ENCODE data around the gene ALCAM.

ALCAM gene

DNA sequence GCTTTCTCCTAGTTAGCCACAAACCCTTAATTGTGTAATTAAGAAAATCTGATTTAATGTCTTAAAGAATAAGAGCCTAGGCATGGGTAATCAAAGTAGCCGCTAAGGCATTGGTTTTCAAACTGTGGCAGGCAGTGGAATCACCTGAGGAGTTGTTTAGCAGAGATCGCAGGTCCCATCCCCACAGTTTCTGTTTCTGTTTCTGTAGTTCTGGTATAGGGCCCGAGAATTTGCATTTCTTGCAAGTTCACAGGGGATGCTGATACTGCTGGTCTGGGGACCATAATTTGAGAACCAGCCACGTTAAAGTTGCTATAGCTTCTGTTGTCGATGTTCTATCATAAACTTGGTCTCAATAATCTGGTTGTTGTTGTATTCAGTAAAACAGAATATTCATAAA, 204.3 kb downstream of the ALCAM start:
- TF ChIP-seq SIN3A (IDR thresholded peaks at IDR 0.05; ENCODE audit: borderline replicate concordance, insufficient read depth, low read length) (no peak), FOXP2 (optimal IDR thresholded peaks at IDR 0.05; ENCODE audit: borderline replicate concordance, extremely low read depth, extremely low read length, insufficient read depth) (no peak), TAF1 (IDR thresholded peaks at IDR 0.05; ENCODE audit: borderline replicate concordance, insufficient read depth, low read length) (no peak)
- TF ChIP-seq, protein P1, sequence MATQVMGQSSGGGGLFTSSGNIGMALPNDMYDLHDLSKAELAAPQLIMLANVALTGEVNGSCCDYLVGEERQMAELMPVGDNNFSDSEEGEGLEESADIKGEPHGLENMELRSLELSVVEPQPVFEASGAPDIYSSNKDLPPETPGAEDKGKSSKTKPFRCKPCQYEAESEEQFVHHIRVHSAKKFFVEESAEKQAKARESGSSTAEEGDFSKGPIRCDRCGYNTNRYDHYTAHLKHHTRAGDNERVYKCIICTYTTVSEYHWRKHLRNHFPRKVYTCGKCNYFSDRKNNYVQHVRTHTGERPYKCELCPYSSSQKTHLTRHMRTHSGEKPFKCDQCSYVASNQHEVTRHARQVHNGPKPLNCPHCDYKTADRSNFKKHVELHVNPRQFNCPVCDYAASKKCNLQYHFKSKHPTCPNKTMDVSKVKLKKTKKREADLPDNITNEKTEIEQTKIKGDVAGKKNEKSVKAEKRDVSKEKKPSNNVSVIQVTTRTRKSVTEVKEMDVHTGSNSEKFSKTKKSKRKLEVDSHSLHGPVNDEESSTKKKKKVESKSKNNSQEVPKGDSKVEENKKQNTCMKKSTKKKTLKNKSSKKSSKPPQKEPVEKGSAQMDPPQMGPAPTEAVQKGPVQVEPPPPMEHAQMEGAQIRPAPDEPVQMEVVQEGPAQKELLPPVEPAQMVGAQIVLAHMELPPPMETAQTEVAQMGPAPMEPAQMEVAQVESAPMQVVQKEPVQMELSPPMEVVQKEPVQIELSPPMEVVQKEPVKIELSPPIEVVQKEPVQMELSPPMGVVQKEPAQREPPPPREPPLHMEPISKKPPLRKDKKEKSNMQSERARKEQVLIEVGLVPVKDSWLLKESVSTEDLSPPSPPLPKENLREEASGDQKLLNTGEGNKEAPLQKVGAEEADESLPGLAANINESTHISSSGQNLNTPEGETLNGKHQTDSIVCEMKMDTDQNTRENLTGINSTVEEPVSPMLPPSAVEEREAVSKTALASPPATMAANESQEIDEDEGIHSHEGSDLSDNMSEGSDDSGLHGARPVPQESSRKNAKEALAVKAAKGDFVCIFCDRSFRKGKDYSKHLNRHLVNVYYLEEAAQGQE (IDR thresholded peaks at IDR 0.05; ENCODE audit: insufficient read depth in 1 of 2, low read depth in 2 of 2, low read length in 2 of 2): no peak

DNA sequence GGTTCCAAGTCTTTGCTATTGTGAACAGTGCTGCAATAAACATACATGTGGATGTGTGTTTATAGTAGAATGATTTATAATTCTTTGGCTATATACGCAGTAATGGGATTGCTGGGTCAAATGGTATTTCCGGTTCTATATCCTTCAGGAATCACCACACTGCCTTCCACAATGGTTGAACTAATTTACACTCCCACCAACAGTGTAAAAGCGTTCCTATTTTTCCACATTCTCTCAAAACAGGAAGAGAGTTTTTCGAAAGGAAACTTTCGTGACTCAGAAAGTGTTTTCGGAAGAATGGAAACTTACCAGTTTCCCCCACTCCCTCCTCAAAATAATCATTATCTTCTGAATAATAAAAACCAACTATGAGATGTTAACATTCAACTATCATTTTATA, 205.8 kb downstream of the ALCAM start:
- no peak for TF ChIP-seq SIN3A (IDR thresholded peaks at IDR 0.05; ENCODE audit: borderline replicate concordance, insufficient read depth, low read length)
- TF ChIP-seq TAF1 (IDR thresholded peaks at IDR 0.05; ENCODE audit: borderline replicate concordance, insufficient read depth, low read length): no peak
- TF ChIP-seq POLR2AphosphoS5 (IDR thresholded peaks at IDR 0.05; ENCODE audit: low read depth, low read length): no peak
- no peak for TF ChIP-seq FOXP2 (optimal IDR thresholded peaks at IDR 0.05; ENCODE audit: borderline replicate concordance, extremely low read depth, extremely low read length, insufficient read depth)
- TF ChIP-seq, protein P1 (IDR thresholded peaks at IDR 0.05; ENCODE audit: insufficient read depth in 1 of 2, low read depth in 2 of 2, low read length in 2 of 2): no peak

DNA sequence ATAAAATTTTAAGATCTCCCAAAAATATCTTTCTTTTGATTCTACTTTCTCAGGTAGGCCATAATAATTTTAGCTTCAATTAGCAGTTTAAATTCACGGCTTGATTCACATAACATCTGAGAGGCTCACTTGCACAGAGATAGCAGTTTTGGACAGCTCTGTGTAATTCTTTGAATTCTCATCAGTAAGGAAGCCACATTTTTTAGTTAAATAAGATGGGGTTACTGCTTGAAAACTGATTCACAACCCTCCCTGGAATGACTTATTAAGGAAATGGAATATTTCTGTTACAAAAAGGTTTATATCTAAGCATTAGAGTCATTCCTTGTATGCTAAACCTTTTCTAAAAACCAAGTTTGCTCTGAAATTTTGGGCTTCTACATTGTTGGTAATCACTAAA, 212.7 kb downstream of the ALCAM start:
- TF ChIP-seq, protein P1 (IDR thresholded peaks at IDR 0.05; ENCODE audit: insufficient read depth in 1 of 2, low read depth in 2 of 2, low read length in 2 of 2): no peak
- TF ChIP-seq FOXP2 (optimal IDR thresholded peaks at IDR 0.05; ENCODE audit: borderline replicate concordance, extremely low read depth, extremely low read length, insufficient read depth): no peak
- no peak for TF ChIP-seq POLR2AphosphoS5 (IDR thresholded peaks at IDR 0.05; ENCODE audit: low read depth, low read length)
- no peak for TF ChIP-seq SIN3A (IDR thresholded peaks at IDR 0.05; ENCODE audit: borderline replicate concordance, insufficient read depth, low read length)
- no peak for TF ChIP-seq TAF1 (IDR thresholded peaks at IDR 0.05; ENCODE audit: borderline replicate concordance, insufficient read depth, low read length)

DNA sequence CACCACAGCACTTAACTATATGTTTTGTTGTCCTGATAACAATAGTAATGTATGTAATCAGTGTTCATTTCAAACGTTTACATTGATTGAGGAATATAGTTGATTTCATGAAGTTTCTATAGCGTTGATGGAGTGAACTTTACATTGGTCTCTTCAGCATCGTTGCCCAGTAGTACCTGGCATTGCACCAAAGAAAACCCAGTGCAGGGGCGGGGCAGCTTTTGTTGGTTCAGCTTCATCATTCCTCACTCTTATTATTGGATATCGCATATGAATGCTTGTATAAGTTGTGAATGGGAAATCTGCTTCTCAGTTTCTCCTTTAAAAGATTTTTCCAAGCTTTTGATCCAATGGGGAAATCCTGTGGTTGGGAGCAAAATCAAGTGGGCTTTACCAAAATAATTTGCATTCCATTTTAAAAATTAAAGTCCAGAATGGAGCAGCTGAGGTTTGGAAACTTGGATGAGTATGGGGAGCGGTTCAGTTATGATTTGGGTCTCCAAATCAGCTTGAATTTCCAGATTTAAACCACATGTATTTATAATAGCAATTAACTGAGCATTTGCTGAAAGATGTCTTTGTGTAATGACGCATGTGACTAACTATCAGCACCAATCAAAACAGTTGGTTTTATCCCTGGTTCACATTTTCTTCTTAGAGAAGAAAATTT, 213.7 kb downstream of the ALCAM start:
- no peak for TF ChIP-seq TAF1 (IDR thresholded peaks at IDR 0.05; ENCODE audit: borderline replicate concordance, insufficient read depth, low read length)
- no peak for TF ChIP-seq POLR2AphosphoS5 (IDR thresholded peaks at IDR 0.05; ENCODE audit: low read depth, low read length)
- TF ChIP-seq, protein P1 (IDR thresholded peaks at IDR 0.05; ENCODE audit: insufficient read depth in 1 of 2, low read depth in 2 of 2, low read length in 2 of 2): no peak
- TF ChIP-seq SIN3A (IDR thresholded peaks at IDR 0.05; ENCODE audit: borderline replicate concordance, insufficient read depth, low read length): no peak
- TF ChIP-seq FOXP2 (optimal IDR thresholded peaks at IDR 0.05; ENCODE audit: borderline replicate concordance, extremely low read depth, extremely low read length, insufficient read depth): no peak
